HG03039 (cell line): Measurements from ENCODE around the gene ANKRD36C.
"Not testable (repeated sequence)": the region's sequence is repeated elsewhere in the genome, so short reads cannot be mapped to it uniquely, and the experiment has no call there.

Experiments used
- ATAC-seq: cut with Tn5 transposase; IDR thresholded peaks from one replicate; pipeline ENCODE4 v1.9.1; 2021; ENCODE audit warnings: mild to moderate bottlenecking, moderate library complexity; ENCODE audit not compliant: unreplicated experiment

The ANKRD36C gene

DNA sequence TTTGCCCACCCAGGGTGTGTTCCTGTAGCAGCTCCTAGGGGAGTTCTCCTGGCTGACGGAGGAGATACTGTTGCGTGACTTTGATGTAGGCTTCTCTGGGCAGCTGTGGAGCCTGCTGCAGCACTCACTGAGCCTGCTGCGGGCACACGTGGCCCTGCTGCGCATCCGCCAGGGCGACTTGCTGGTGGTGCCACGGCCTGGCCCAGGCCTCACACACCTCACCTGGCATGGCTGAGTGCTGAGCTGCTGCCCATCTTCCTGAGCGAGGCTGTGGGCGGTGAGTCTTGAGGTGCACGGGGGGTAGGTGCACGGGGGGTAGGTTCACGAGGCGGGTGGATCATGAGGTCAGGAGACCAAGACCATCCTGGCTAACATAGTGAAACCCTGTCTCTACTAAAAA, 191.7 kb downstream of the ANKRD36C start:
- ATAC-seq: no peak

DNA sequence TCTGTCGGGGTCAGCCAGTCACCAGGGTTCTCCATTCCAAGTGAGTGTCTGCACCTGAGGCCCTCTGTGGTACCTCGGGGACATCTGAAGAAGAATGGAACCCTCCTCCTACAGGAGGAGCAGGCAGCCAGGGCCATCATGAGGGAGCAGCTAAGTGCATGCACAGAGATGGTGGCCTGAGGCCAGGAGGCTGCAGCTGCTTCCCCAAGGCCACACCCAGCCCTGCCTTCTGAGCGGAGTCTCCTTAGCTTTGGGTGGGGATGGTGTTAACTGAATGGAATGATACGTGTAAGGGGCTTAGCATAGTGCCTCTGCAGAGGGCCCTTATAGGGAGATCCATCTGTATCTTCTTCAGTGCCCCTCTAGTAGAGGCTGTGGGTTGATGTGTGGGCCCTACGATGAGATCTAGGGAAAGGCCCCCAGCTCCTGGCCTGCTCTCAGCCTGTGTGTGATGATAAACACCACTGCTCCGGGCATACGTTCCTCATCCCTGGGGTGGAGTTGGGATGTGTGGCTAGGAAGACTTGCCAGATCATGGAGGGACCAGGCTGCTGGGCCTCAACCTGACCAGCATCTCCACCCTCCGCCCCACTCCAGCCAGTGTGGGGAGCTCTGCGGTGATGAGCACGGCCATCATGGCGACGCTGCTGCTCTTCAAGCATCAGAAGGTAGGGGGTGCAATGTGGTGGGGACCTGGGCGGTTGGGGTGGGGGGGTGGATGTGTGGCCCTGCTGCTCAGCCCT, 192.3 kb downstream of the ANKRD36C start:
- ATAC-seq: not testable (repeated sequence)

DNA sequence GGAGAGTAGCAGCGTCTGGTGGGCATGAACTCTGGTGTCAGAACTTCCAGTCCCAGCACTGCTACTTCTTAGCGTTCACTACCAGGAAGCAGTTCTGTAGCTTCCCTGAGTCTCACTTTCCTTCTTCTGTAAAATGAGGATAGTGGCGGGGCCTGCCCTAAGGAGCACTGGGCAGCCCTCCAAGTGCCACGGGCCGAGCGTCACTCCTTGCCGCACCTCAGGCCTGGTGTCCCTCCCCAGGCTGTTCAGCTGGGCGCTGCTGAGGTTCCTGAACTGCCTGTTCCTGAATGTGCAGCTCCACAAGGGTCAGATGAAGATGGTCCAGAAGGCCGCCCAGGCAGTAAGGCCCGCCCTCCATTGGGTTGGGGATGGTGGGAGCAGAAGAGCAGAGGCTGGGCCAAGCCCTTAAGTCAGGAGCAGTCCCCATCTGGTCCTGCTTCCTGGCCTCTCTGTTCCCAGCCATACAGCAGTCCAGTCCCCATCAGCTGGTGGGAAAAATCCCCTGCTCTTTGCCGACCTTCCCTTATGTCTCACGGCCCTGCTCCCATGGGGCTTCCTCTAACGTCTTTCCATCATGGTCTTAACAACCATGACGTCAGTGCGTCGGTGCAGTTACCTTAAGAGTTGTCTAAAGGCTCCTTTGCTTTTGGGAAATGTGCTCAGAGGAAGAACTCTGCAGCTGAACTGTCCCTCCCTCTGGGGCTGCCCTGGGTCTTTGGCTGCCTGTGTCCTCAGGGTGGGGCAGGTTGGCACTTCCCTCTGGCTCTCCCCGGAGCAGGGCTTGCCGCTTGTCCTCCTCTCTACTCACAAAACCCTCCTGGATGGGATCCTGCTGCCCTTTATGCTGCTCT, 195.2 kb downstream of the ANKRD36C start:
- not testable (repeated sequence) for ATAC-seq

DNA sequence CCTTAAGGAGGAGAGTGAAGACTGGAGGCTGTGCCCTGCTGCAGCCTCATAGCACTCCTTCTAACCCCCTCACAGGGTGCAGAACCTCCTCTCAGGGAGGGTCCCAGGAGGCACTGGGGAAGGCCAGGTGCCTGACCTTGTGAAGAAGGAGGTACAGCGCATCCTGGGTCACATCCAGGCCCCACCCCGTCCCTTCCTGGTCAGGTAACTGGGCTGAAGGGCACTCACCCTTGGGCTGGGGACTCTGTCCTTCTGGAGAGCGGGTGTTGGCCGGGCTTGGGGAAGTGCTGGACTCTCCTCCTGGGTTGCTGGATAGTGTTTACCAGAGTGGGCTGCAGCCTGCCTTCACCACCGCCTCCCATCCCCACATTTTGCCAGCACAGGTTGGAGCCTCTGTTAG, 197.7 kb downstream of the ANKRD36C start:
- not testable (repeated sequence) for ATAC-seq

DNA sequence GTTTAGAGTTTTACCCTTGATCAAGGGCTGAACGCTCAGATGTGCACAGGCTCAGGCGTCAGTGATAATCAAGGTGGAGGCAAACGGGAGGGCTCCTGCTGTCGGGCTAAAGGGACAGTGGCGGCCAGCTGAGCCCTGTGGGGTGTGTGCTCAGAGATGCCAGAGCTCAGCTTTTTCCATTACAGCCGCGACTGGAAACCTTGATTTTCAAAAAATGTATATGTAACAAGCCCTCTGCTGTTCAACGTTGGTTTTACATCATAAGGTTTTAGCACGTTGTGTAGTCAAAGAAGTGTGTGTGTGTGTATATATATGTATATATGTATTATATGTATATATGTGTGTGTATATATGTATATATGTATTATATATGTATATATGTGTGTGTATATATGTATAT, 201.4 kb downstream of the ANKRD36C start:
- not testable (repeated sequence) for ATAC-seq

DNA sequence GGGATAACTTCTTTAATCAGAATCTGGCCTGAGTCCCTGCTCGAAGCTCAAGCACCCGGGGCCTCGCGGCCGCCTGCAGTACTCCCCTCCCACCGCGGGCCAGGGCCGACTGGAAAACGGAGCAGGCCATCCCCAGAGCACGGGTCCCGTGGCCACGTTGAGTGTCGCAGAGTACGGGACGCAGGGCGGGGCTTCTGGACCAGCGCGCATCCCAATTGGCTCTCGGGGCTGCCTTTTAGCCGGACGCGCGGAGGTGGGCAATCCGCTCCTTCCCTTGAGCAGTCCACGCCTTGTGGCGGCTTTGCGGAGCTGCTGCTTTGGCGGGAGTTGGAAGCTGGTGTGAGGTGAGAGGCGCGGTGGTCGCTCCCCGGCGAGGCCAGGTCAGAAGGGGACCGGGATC, 202.2 kb downstream of the ANKRD36C start:
- not testable (repeated sequence) for ATAC-seq

DNA sequence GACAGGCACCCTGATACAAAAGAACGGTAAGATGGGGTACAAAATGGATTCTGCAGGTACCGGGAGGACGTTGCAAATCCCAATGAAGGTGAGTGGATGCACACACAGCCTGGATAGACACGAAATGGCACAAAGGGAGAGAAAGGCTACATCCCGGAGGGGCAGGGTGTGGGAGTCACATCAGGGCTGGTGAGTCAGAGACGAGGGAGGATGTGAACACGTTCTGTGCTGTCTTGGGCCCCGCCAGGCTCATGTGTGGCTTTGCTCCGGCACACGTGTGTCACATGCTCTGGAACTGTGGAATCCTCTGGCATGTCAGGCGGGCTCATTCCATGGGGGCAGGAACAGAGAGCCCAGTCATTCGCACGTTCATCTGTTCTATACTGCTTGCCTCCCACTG, 203.0 kb downstream of the ANKRD36C start:
- not testable (repeated sequence) for ATAC-seq
